Measurements from ENCODE around the gene OR9G4. TPM values are rescaled to one million over a fixed set of nuclear protein-coding genes. Genes with fewer than 3 reads are reported as not detected.
A peak's percentile ranks its signal among the peaks of the same experiment; 100 is the strongest.

OR9G4 gene
- total RNA-seq = not detected

- DNase-seq (ENCODE audit: low spot score) (no peak), ATAC-seq (no peak)
These were observed at the start of gene OR9G4 for GRCh38 chr11:56748597-56748996. Gene OR9G4 (minus strand): TSS chr11:56748697. CDS start chr11:56743766, 4,931 bp downstream.

DNA sequence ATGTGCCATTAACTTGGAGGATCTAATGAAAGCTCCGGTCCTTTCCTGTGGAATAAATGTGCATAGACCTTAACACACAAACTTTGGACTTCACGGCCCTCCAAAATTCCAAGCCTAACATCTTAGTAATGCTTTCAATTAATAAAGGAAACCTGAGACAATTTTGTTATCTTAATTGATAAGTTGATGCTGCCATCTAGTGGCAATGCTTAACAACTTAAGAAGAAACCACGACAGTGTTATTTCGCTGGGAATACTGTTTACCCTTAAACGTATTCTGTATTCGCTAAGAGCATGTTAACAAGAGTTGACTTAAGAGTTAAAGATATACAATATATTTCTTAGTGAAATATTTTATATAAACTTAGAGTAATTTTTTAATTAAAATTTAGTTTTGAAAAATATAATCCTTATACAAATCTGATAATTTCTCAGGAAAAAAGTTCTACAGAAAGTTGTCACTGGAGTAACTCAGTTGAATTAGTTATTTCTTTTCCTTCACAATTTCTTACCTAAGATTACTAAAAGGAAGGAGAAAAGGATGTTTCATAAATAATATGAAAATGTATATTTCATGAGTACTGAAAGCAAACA is 35.0 kb upstream of the OR9G4 start:
- DNase-seq (ENCODE audit: low spot score) = no peak
- peak; percentile 77 for ATAC-seq

GRCh38 chr11:56782167-56782847 is 33.8 kb upstream of the OR9G4 start:
- DNase-seq (ENCODE audit: low spot score) (no peak), ATAC-seq (no peak)

GRCh38 chr11:56776809-56777208 is 28.3 kb upstream of the OR9G4 start:
- DNase-seq (ENCODE audit: low spot score) (no peak), ATAC-seq (no peak)

DNA sequence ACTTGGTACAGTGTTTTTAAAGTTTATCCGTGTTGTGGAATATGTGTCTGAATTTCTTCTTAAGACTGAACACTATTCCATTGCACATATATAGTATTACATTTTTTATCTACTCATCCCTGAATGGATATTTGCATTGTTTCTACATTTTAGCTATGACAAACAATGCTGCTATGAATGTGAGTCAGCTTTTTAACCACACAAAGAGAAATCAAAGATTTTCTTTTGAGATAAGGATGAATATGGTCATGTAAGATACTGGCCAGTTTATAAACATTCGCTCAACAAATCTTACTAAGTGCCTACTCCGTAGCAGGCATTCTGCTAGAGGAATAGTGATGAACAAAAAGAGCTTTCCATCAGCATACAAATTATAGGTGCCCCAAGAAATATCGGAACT is 16.5 kb upstream of the OR9G4 start:
- DNase-seq (ENCODE audit: low spot score) (no peak), ATAC-seq (no peak)

- no peak for DNase-seq (ENCODE audit: low spot score)
- no peak for ATAC-seq
These were observed 3.0 kb upstream of the OR9G4 start for GRCh38 chr11:56751480-56751879.

GRCh38 chr11:56750190-56750589 is 1.7 kb upstream of the OR9G4 start:
- DNase-seq (ENCODE audit: low spot score) (no peak), ATAC-seq (no peak)

GRCh38 chr11:56740886-56741285 is 7.6 kb downstream of the OR9G4 start:
- no peak for ATAC-seq

DNA sequence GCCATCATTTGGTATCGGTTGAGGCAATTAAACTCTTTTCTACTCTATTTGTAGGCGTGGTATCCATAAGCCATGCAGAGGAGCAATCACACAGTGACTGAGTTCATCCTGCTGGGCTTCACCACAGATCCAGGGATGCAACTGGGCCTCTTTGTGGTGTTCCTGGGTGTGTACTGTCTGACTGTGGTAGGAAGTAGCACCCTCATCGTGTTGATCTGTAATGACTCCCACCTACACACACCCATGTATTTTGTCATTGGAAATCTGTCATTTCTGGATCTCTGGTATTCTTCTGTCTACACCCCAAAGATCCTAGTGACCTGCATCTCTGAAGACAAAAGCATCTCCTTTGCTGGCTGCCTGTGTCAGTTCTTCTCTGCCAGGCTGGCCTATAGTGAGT is 8.4 kb downstream of the OR9G4 start:
- DNase-seq (ENCODE audit: low spot score) (no peak), ATAC-seq (no peak)

More at GRCh38 chr11:56740886-56741285, 7.6 kb downstream of the OR9G4 start:
- no peak for DNase-seq (ENCODE audit: low spot score)

- no peak for ATAC-seq
- DNase-seq (ENCODE audit: low spot score) = no peak
These were observed 28.0 kb downstream of the OR9G4 start for GRCh38 chr11:56720513-56720912.

- DNase-seq (ENCODE audit: low spot score) (no peak), ATAC-seq (no peak)
These were observed 32.1 kb downstream of the OR9G4 start for GRCh38 chr11:56716379-56716854.

DNA sequence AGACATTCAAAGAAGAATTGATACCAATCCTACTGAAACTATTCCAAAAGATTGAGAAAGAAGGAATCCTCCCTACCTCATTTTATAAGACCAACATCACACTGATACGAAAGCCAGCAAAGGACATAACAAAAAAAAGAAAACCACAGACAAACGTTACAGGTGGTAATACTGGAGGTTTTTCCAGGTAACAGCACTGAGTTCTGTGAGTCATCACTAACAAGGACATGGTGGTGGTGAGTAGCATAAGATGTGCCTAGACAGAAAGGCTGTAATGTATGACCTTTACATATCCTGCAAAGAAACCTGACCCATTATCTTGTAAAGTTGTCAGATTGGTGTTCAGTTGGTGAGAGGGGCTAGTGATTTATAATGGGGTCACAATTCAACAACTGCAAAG is 34.3 kb downstream of the OR9G4 start:
- no peak for DNase-seq (ENCODE audit: low spot score)
- ATAC-seq = no peak

GRCh38 chr11:56706486-56706885 is 42.0 kb downstream of the OR9G4 start:
- no peak for ATAC-seq
- DNase-seq (ENCODE audit: low spot score) = no peak

DNA sequence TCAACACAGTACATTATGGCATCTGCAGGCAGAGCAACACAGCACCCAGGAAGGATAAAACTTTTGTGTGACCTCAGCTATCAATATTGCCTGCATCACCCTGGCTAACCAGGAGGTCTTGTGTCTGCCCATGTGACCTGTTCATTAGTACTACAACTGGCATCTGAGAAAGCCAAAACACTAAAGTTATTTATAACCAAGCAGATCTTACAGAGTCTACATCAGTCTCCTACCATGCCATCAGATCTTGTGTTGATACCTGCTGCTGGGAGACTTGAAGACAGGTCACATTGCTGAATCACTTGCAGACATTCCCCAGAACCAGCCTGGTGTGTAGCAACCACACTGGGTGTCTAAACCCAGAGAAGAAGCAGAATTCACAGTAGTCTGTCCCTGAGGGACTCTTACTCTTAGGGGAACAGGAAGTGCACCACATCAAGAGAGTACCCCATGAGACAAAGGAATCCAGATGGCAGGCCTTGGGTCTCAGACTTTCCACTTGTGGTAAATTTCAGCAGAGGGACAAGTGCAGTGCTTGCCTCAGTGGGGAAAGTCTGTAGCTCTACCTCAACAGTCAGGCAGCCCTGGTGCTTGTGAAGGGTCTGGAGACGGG is 42.6 kb downstream of the OR9G4 start:
- ATAC-seq (no peak), DNase-seq (ENCODE audit: low spot score) (no peak)

- DNase-seq (ENCODE audit: low spot score) (no peak), ATAC-seq (no peak)
These were observed 47.5 kb downstream of the OR9G4 start for GRCh38 chr11:56700914-56701485.

- DNase-seq (ENCODE audit: low spot score) (no peak), ATAC-seq (no peak)
These were observed 48.1 kb downstream of the OR9G4 start for GRCh38 chr11:56700242-56700913.

- DNase-seq (ENCODE audit: low spot score) (no peak), ATAC-seq (no peak)
These were observed 49.7 kb downstream of the OR9G4 start, which contains the start of gene OR9G1 for GRCh38 chr11:56698795-56699194. Gene OR9G1 (plus strand): TSS chr11:56699095. CDS start chr11:56700388, 1,293 bp downstream.

GRCh38 chr11:56693428-56693827 is 55.1 kb downstream of the OR9G4 start:
- no peak for DNase-seq (ENCODE audit: low spot score)
- ATAC-seq = no peak
